CD4-positive, alpha-beta T cell (primary cell): ENCODE measurements around the gene TBC1D22A. TPM values are rescaled to one million over a fixed set of nuclear protein-coding genes. Genes with fewer than 3 reads are reported as not detected.

ENCODE experiments used
- ATAC-seq: fragments of 200-7000 bp; cut with Tn5 transposase; one replicate; pipeline ENCODE4 v1.10.0; 2022; ENCODE audit warnings: mild to moderate bottlenecking; ENCODE audit not compliant: poor library complexity
- CTCF ChIA-PET: fragments of 350-600 bp; sonication (Branson Sonifier 250); formaldehyde crosslinking; loops from one replicate; lab custom pipeline; 2021; ENCODE audit warnings: antibody characterized with exemption, inconsistent platforms; lab: Charles Lee
- POLR2A ChIA-PET: fragments of 350-600 bp; sonication (Branson Sonifier 250); formaldehyde crosslinking; loops from one replicate; lab custom pipeline; 2021; ENCODE audit warnings: antibody characterized with exemption, inconsistent platforms; lab: Charles Lee
- DNase-seq, 14 experiments: peaks; one replicate each; pipeline ENCODE4 v3.0.0-alpha.2; 2013 to 2020; ENCODE audit warnings: mixed read lengths in 2 of 14
- H3K27ac ChIP-seq, 2 donors: one replicate each; pipeline versions ENCODE4 v1.5.1 to v1.7.0; 2013; ENCODE audit warnings: low read length in 2 of 2, low read depth in 1 of 2, mild to moderate bottlenecking in 1 of 2
- H3K27me3 ChIP-seq, 2 experiments: 1 replicate in 1 of 2; 2 replicates in 1 of 2; pipeline versions ENCODE4 v1.6.1 to v1.7.0; 2013; ENCODE audit warnings: low read length in 2 of 2, control low read depth in 1 of 2, mild to moderate bottlenecking in 1 of 2, moderate library complexity in 1 of 2; ENCODE audit not compliant: insufficient read depth in 2 of 2, control insufficient read depth in 1 of 2
- H3K36me3 ChIP-seq: one replicate; pipeline ENCODE4 v1.6.1; 2013; ENCODE audit warnings: low read length, control low read depth; ENCODE audit not compliant: insufficient read depth
- H3K4me1 ChIP-seq: one replicate; pipeline ENCODE4 v1.6.1; 2013; ENCODE audit warnings: low read length, control low read depth; ENCODE audit not compliant: insufficient read depth
- H3K4me3 ChIP-seq: one replicate; pipeline ENCODE4 v1.5.1; 2013; ENCODE audit warnings: mild to moderate bottlenecking, low read length, moderate library complexity
- H3K9me3 ChIP-seq, 2 experiments: 1 replicate in 1 of 2; 2 replicates in 1 of 2; pipeline versions ENCODE4 v1.6.1 to v1.7.0; 2013; ENCODE audit warnings: low read length in 2 of 2, mild to moderate bottlenecking in 2 of 2, control low read depth in 1 of 2, moderate library complexity in 1 of 2; ENCODE audit not compliant: control insufficient read depth in 1 of 2, insufficient read depth in 1 of 2
- H3K27ac Mint-ChIP-seq: one replicate; pipeline ENCODE4 v1.8.0; 2020; ENCODE audit warnings: mixed read lengths
- H3K27me3 Mint-ChIP-seq: one replicate; pipeline ENCODE4 v1.8.0; 2021; ENCODE audit warnings: mixed read lengths
- H3K36me3 Mint-ChIP-seq: one replicate; pipeline ENCODE4 v1.8.0; 2021; ENCODE audit warnings: low read depth, mixed read lengths
- H3K4me1 Mint-ChIP-seq: one replicate; pipeline ENCODE4 v1.8.0; 2021; ENCODE audit warnings: low read depth, mixed read lengths
- H3K4me3 Mint-ChIP-seq: one replicate; pipeline ENCODE4 v1.8.0; 2020; ENCODE audit warnings: mild to moderate bottlenecking, mixed read lengths
- H3K9me3 Mint-ChIP-seq: one replicate; pipeline ENCODE4 v1.8.0; 2020; ENCODE audit warnings: mixed read lengths
- intact Hi-C, 2 experiments: fragments of 100-400 bp; cut with DNase I in 1 of 2; cut with micrococcal nuclease in 1 of 2; formaldehyde crosslinking; loops; one replicate each; pipeline versions ENCODE4 v1.15.1 to v1.9.0; 2023 to 2025; cut with DNase I, micrococcal nuclease
- total RNA-seq, 174 experiments: library from RNA in 2 of 174; stranded (reverse) in 2 of 174; gene quantifications; one replicate each; pipeline ENCODE4 v1.2.3 and lab custom pipeline; 2021 to 2026
- TF ChIP-seq, protein P1 (sequence below): fragments of 200-600 bp; IDR thresholded peaks from one replicate; pipeline ENCODE4 v1.8.0; 2022; ENCODE audit warnings: antibody characterized with exemption, mild to moderate bottlenecking

The TBC1D22A gene
- total RNA-seq, 2 experiments from 2014 or later = 27.1 to 31.7 TPM

DNA sequence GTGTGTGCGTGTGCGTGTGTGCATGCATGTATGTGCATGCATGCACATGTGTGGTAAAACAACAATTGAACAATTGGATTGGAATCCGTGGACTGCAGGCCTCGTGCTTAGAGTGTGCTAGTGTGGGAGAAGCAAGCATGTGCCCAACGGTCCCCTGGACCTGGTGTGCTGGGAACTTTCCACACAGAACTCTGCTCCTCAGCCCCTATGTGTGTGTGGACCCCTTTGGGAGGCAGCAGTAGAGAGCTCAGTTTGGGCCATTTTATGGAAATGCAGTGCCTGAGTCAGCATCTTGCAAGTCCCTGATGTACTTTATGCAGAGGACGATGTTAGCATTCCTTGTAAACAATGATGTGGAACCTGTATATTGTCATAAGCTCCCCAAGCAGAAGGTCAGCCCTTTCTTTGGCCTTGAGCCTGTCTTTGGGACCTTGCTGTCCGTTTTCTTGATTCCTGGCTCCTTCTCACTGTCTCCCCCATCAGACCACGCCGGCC is 167.3 kb downstream of the TBC1D22A start:
- no peak overlapping the region for H3K27ac Mint-ChIP-seq
- DNase-seq = no peak
- POLR2A ChIA-PET = no interaction called here

DNA sequence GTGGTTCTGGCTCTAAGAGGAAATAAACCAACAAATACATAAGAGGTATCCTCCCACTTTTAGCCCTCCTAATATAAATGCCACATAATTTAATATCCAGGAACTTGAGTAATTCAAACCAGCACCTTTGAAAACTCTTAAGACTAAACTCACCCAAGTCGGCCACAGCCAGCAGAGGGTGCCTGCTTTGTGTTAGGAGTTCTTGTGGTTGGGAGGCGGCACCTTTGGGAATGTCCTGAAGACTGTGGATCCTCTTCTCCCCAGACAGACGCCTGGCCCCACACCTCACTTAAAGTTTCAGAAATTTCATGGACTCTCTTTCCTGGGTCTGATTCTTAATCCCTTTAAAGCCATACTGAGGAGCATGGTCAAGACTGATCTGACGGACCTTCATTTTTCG is 169.0 kb downstream of the TBC1D22A start:
- no peak for ATAC-seq
- DNase-seq = no peak
- H3K9me3 ChIP-seq = no peaks in the 10 kb centered on the region
- H3K4me1 Mint-ChIP-seq = peaks cover 9% of the 10 kb centered on the region
- ChIA-PET CTCF (no interaction called here), POLR2A (no interaction called here)
- H3K27ac ChIP-seq = no peak overlapping the region
- H3K4me1 ChIP-seq = no peaks in the 10 kb centered on the region
- no peaks in the 10 kb centered on the region for H3K9me3 Mint-ChIP-seq
- peaks cover 47% of the 10 kb centered on the region for H3K36me3 Mint-ChIP-seq
- intact Hi-C loops = no loop called here
- H3K36me3 ChIP-seq = peaks cover 28% of the 10 kb centered on the region
- H3K27ac Mint-ChIP-seq = no peak overlapping the region
- TF ChIP-seq, protein P1, sequence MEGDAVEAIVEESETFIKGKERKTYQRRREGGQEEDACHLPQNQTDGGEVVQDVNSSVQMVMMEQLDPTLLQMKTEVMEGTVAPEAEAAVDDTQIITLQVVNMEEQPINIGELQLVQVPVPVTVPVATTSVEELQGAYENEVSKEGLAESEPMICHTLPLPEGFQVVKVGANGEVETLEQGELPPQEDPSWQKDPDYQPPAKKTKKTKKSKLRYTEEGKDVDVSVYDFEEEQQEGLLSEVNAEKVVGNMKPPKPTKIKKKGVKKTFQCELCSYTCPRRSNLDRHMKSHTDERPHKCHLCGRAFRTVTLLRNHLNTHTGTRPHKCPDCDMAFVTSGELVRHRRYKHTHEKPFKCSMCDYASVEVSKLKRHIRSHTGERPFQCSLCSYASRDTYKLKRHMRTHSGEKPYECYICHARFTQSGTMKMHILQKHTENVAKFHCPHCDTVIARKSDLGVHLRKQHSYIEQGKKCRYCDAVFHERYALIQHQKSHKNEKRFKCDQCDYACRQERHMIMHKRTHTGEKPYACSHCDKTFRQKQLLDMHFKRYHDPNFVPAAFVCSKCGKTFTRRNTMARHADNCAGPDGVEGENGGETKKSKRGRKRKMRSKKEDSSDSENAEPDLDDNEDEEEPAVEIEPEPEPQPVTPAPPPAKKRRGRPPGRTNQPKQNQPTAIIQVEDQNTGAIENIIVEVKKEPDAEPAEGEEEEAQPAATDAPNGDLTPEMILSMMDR = no peak
- no peak overlapping the region for H3K4me3 ChIP-seq
- H3K4me3 Mint-ChIP-seq = no peak overlapping the region
- no peaks in the 10 kb centered on the region for H3K27me3 Mint-ChIP-seq
- H3K27me3 ChIP-seq = no peaks in the 10 kb centered on the region

More for the DNA sequence above, 167.3 kb downstream of the TBC1D22A start:
- H3K4me1 Mint-ChIP-seq = peaks cover 9% of the 10 kb centered on the region
- Histone ChIP-seq H3K4me3 (no peak overlapping the region), H3K9me3 (no peaks in the 10 kb centered on the region), H3K27me3 (no peaks in the 10 kb centered on the region), H3K27ac (no peak overlapping the region), H3K36me3 (peaks cover 28% of the 10 kb centered on the region), H3K4me1 (no peaks in the 10 kb centered on the region)
- H3K27me3 Mint-ChIP-seq = no peaks in the 10 kb centered on the region
- intact Hi-C loops = no loop called here
- no peaks in the 10 kb centered on the region for H3K9me3 Mint-ChIP-seq
- ATAC-seq = no peak
- no peak overlapping the region for H3K4me3 Mint-ChIP-seq
- TF ChIP-seq, protein P1 = no peak
- CTCF ChIA-PET = no interaction called here
- peaks cover 46% of the 10 kb centered on the region for H3K36me3 Mint-ChIP-seq

DNA sequence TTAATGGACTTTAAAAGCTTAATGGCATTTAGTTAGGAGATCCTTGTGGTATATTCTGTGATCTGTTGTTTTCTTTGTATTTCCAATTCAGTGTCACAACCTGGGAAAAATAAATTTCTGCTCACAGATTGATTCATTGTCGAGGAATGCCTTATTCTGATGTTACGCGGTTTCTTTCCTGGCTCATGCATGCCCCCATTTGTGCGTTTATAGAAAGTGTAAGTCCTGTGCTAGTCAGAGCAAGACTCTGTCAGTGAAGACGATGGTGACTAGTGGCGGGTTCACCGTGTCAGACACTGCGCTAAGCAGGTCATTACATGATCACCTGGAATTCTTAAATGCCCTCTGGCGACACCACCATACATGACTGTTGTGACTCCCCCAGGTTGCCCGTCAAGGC is 169.4 kb downstream of the TBC1D22A start:
- no peak overlapping the region for H3K4me3 ChIP-seq
- Mint-ChIP-seq H3K4me1 (peaks cover 9% of the 10 kb centered on the region), H3K9me3 (no peaks in the 10 kb centered on the region), H3K36me3 (peaks cover 47% of the 10 kb centered on the region), H3K27ac (no peak overlapping the region), H3K27me3 (no peaks in the 10 kb centered on the region), H3K4me3 (no peak overlapping the region)
- no peaks in the 10 kb centered on the region for H3K4me1 ChIP-seq
- POLR2A ChIA-PET = no interaction called here
- DNase-seq = no peak
- no peak overlapping the region for H3K27ac ChIP-seq
- H3K36me3 ChIP-seq = peaks cover 28% of the 10 kb centered on the region
- CTCF ChIA-PET = no interaction called here
- intact Hi-C loops = no loop called here
- ATAC-seq = no peak
- no peaks in the 10 kb centered on the region for H3K9me3 ChIP-seq
- H3K27me3 ChIP-seq = no peaks in the 10 kb centered on the region
- TF ChIP-seq, protein P1 = no peak
